Tibial nerve (tissue), 4 donors: ENCODE measurements around the gene MYH16. TPM values are rescaled to one million over a fixed set of nuclear protein-coding genes. Genes with fewer than 3 reads are reported as not detected.

Experiments
- DNase-seq, 2 donors: peaks; one replicate each; pipeline ENCODE4 v3.0.0-alpha.2; 2019; ENCODE audit warnings: low spot score in 2 of 2
- H3K27ac ChIP-seq, 4 donors: fragments of 200-600 bp; sonication (generic) in 3 of 4; one replicate each; pipeline ENCODE4 v1.5.1; 2017 to 2019; ENCODE audit warnings: mild to moderate bottlenecking in 1 of 4
- H3K27me3 ChIP-seq, 2 donors: fragments of 200-600 bp; sonication (generic) in 1 of 2; one replicate each; pipeline versions ENCODE4 v1.5.1 to v1.6.0; 2017 to 2019
- H3K36me3 ChIP-seq, 3 donors: fragments of 200-600 bp; sonication (generic); one replicate each; pipeline ENCODE4 v1.5.1; 2018 to 2019
- H3K4me1 ChIP-seq, 4 donors: fragments of 200-600 bp; sonication (generic) in 3 of 4; one replicate each; pipeline ENCODE4 v1.5.1; 2017 to 2019
- H3K4me3 ChIP-seq, 4 donors: fragments of 200-600 bp; sonication (generic) in 3 of 4; one replicate each; pipeline ENCODE4 v1.5.1; 2017 to 2019; ENCODE audit warnings: mild to moderate bottlenecking in 1 of 4, moderate library complexity in 1 of 4
- H3K9me3 ChIP-seq, 4 donors: fragments of 200-600 bp; sonication (generic) in 3 of 4; one replicate each; pipeline ENCODE4 v1.5.1; 2017 to 2019
- EP300 ChIP-seq, 2 donors: sonication (generic); formaldehyde crosslinking; IDR thresholded peaks; one replicate each; pipeline ENCODE4 v1.6.1; 2017; ENCODE audit warnings: antibody characterized with exemption in 2 of 2, mild to moderate bottlenecking in 1 of 2
- POLR2A ChIP-seq, 2 donors: fragments of 450-650 bp; IDR thresholded peaks; one replicate each; pipeline ENCODE4 v1.6.1; 2017; ENCODE audit warnings: antibody characterized with exemption in 2 of 2, mild to moderate bottlenecking in 2 of 2, moderate library complexity in 2 of 2
- WGBS, 2 donors: methylation state at CpG; one replicate each; pipeline ENCODE4 v1.1.5; 2018; 5-methylcytosine and 5-hydroxymethylcytosine counted together
- total RNA-seq, 4 donors: library from RNA; depleted of rRNA; stranded (reverse); fragments of >200 nt; gene quantifications; one replicate each; pipeline ENCODE4 v1.1.0, GENCODE V29; 2016
- TF ChIP-seq, protein P1 (sequence below), 5 experiments: fragments of 200-600 bp in 3 of 5; fragments of 450-650 bp in 2 of 5; sonication (generic) in 3 of 5; IDR thresholded peaks; one replicate each; pipeline ENCODE4 v1.5.1; 2016 to 2019; ENCODE audit warnings: antibody characterized with exemption in 5 of 5, mild to moderate bottlenecking in 3 of 5, moderate library complexity in 2 of 5

The MYH16 gene
- total RNA-seq, 4 donors from 2014 or later: not detected

DNA sequence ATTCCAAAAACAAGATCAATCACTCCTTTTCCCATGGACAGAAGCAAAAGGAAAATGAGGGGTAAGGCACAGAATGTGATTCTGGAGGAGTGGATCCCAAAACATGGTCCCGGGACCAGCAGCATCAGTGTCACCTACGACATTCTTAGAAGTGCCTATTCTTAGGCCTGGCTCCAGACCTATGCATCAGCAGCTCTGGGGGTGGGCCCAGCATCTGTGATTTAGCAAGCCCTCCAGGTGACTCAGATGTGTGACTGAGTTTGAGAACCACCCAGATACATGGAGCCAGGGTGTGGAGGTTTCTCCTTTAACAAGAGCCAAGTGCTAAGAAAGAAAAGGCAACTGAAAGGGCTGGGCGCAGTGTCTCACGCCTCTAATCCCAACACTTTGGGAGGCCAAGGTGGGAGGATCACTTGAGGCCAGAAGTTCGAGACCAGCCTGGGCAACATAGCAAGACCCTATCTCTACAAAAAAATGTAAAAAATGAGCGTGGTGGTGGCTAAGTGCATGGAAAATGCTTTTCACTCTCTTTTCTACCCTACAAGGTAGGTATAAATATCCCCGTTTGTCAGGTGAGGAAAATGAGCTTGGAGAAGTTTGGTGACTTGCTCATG lies 35.9 kb downstream of the MYH16 start:
- no peaks in the 10 kb centered on the region for H3K27me3 ChIP-seq
- no peak overlapping the region for H3K4me3 ChIP-seq
- peaks cover 0 to 10% (median 0%) of the 10 kb centered on the region in 3 donors for H3K36me3 ChIP-seq
- 89 to 93% methylated on average over 7 of the region's 7 CpGs for WGBS, 2 donors
- H3K4me1 ChIP-seq: peaks cover 0 to 7% (median 0%) of the 10 kb centered on the region in 4 donors
- TF ChIP-seq, protein P1, sequence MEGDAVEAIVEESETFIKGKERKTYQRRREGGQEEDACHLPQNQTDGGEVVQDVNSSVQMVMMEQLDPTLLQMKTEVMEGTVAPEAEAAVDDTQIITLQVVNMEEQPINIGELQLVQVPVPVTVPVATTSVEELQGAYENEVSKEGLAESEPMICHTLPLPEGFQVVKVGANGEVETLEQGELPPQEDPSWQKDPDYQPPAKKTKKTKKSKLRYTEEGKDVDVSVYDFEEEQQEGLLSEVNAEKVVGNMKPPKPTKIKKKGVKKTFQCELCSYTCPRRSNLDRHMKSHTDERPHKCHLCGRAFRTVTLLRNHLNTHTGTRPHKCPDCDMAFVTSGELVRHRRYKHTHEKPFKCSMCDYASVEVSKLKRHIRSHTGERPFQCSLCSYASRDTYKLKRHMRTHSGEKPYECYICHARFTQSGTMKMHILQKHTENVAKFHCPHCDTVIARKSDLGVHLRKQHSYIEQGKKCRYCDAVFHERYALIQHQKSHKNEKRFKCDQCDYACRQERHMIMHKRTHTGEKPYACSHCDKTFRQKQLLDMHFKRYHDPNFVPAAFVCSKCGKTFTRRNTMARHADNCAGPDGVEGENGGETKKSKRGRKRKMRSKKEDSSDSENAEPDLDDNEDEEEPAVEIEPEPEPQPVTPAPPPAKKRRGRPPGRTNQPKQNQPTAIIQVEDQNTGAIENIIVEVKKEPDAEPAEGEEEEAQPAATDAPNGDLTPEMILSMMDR (IDR thresholded peaks at IDR 0.05): no peak
- TF ChIP-seq EP300 (IDR thresholded peaks at IDR 0.05): no peak
- TF ChIP-seq POLR2A (IDR thresholded peaks at IDR 0.05): no peak
- H3K27ac ChIP-seq: no peak overlapping the region
- H3K9me3 ChIP-seq: peaks cover 0 to 18% (median 0%) of the 10 kb centered on the region in 4 donors
- no peak for DNase-seq

DNA sequence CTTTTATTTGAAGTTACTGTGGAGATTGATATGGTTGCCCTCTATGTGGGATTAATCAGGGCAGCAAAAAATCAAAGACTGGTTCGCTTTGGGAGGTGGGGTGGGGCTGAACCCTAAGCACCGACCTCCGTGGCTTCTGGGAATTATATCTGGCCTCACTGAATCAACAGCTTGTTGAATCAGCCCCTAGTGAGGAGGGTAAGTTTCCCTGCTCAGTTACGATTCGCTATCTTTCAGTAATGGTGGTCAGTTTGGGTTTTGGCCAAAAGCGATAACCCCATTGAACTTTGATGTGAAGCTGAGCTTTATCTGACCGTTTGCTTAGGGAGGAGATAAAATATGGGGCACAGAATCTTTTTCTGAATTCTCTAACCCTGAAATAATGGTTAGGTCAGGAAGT lies 36.5 kb downstream of the MYH16 start:
- 91 to 92% methylated on average over 7 of the region's 7 CpGs for WGBS, 2 donors
- Histone ChIP-seq H3K27me3 (no peaks in the 10 kb centered on the region), H3K4me3 (no peak overlapping the region), H3K9me3 (peaks cover 0 to 18% (median 0%) of the 10 kb centered on the region in 4 donors), H3K27ac (no peak overlapping the region), H3K36me3 (peaks cover 0 to 10% (median 0%) of the 10 kb centered on the region in 3 donors), H3K4me1 (peaks cover 0 to 7% (median 0%) of the 10 kb centered on the region in 4 donors)
- no peak for DNase-seq
- TF ChIP-seq, protein P1 (IDR thresholded peaks at IDR 0.05): no peak
- no peak for TF ChIP-seq POLR2A (IDR thresholded peaks at IDR 0.05)
- no peak for TF ChIP-seq EP300 (IDR thresholded peaks at IDR 0.05)

DNA sequence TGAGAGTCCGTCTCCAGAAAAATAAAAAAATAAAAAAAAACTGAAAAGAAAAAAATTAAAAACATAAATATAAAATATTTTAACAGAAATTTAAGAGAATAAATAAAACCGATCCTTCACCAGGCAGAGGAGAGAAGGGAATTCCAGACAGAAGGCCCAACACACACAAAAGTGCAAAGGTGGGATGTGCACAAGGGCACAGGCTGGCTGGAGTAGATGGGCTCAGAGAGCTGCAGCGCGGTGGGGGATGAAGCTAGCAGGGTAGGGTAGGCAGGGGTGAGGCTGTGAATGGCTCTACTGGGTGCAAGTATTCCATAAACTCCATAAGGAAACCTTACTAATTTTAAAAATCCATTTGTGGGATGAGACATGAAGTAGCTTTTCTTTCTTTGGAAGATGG lies 37.4 kb downstream of the MYH16 start:
- no peak overlapping the region for H3K4me3 ChIP-seq
- peaks cover 0 to 10% (median 0%) of the 10 kb centered on the region in 3 donors for H3K36me3 ChIP-seq
- DNase-seq: no peak

DNA sequence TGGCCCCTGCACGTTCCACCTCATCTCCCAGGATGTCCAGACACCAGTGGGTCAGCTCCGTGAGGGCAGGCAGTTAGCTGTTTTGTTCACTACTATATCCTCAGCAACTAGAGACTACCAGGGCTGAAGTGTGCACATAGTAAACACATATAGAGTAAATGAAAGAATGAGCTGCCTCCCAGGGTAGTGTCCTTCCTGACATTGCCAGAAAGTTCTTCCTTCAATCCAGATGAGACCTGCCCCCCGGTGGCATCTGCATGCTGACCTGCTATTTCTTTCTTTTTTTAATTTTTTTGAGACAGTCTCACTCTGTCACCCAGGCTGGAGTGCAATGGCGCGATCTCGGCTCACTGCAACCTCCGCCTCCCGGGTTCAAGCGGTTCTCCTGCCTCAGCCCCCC lies 39.1 kb downstream of the MYH16 start:
- no peak overlapping the region for H3K27ac ChIP-seq
- H3K9me3 ChIP-seq: peaks cover 0 to 18% (median 0%) of the 10 kb centered on the region in 4 donors
- H3K4me3 ChIP-seq: no peak overlapping the region
- 83 to 93% methylated on average over 9 of the region's 9 CpGs for WGBS, 2 donors
- TF ChIP-seq EP300 (IDR thresholded peaks at IDR 0.05) (no peak), POLR2A (IDR thresholded peaks at IDR 0.05) (no peak)
- TF ChIP-seq, protein P1 (IDR thresholded peaks at IDR 0.05): no peak
- no peak for DNase-seq
- no peaks in the 10 kb centered on the region for H3K27me3 ChIP-seq
- peaks cover 0 to 7% (median 0%) of the 10 kb centered on the region in 4 donors for H3K4me1 ChIP-seq
- peaks cover 0 to 10% (median 0%) of the 10 kb centered on the region in 3 donors for H3K36me3 ChIP-seq

More for the DNA sequence above, 37.4 kb downstream of the MYH16 start:
- Histone ChIP-seq H3K4me1 (peaks cover 0 to 7% (median 0%) of the 10 kb centered on the region in 4 donors), H3K27me3 (no peaks in the 10 kb centered on the region), H3K27ac (no peak overlapping the region), H3K9me3 (peaks cover 0 to 18% (median 0%) of the 10 kb centered on the region in 4 donors)
- 96 to 97% methylated on average over 4 of the region's 4 CpGs for WGBS, 2 donors
- TF ChIP-seq, protein P1 (IDR thresholded peaks at IDR 0.05): no peak
- TF ChIP-seq EP300 (IDR thresholded peaks at IDR 0.05) (no peak), POLR2A (IDR thresholded peaks at IDR 0.05) (no peak)
